ENCODE data around the gene TMEM150B.
A peak's percentile ranks its signal among the peaks of the same experiment; 100 is the strongest.

Gene TMEM150B

GRCh38 chr19:55305491-55305890, 19.6 kb downstream of the TMEM150B start:
- peak; percentile 24 for DNase-seq (ENCODE audit: low read depth)

GRCh38 chr19:55304980-55305379, 20.2 kb downstream of the TMEM150B start:
- no peak for DNase-seq (ENCODE audit: low read depth)

- DNase-seq (ENCODE audit: low read depth), result no peak
Observed at GRCh38 chr19:55304279-55304978, 20.7 kb downstream of the TMEM150B start.

- DNase-seq (ENCODE audit: low read depth), result no peak
Observed at GRCh38 chr19:55303477-55303876, 21.7 kb downstream of the TMEM150B start.

- DNase-seq (ENCODE audit: low read depth), result no peak
Observed at GRCh38 chr19:55302318-55302703, 22.8 kb downstream of the TMEM150B start.

- DNase-seq (ENCODE audit: low read depth), result peak; percentile 88
Observed at GRCh38 chr19:55301459-55302317, 23.5 kb downstream of the TMEM150B start.

GRCh38 chr19:55300886-55301458, 24.2 kb downstream of the TMEM150B start:
- no peak for DNase-seq (ENCODE audit: low read depth)

GRCh38 chr19:55299991-55300390, 25.1 kb downstream of the TMEM150B start:
- no peak for DNase-seq (ENCODE audit: low read depth)

- DNase-seq (ENCODE audit: low read depth), result no peak
Observed at GRCh38 chr19:55297267-55297666, 27.9 kb downstream of the TMEM150B start.

GRCh38 chr19:55289117-55289796, 35.9 kb downstream of the TMEM150B start:
- no peak for DNase-seq (ENCODE audit: low read depth)

GRCh38 chr19:55287361-55288079, 37.6 kb downstream of the TMEM150B start:
- no peak for DNase-seq (ENCODE audit: low read depth)

- no peak for DNase-seq (ENCODE audit: low read depth)
Observed at GRCh38 chr19:55285229-55285890, 39.8 kb downstream of the TMEM150B start.

- DNase-seq (ENCODE audit: low read depth), result no peak
Observed at GRCh38 chr19:55284405-55285058, 40.6 kb downstream of the TMEM150B start.

GRCh38 chr19:55283548-55284377, 41.4 kb downstream of the TMEM150B start, which contains the start of gene BRSK1:
Gene BRSK1, plus strand, starts transcription at chr19:55283997. Its CDS starts 446 bp downstream, at chr19:55284443.
- DNase-seq (ENCODE audit: low read depth), result peak; percentile 26

GRCh38 chr19:55279770-55280643, 45.1 kb downstream of the TMEM150B start, which contains the start of gene HSPBP1:
Gene HSPBP1, minus strand, starts transcription at chr19:55280110. Its CDS starts 502 bp downstream, at chr19:55279608.
- peak; percentile 90 for DNase-seq (ENCODE audit: low read depth)

- DNase-seq (ENCODE audit: low read depth), result no peak
Observed at GRCh38 chr19:55279340-55279739, 45.8 kb downstream of the TMEM150B start.

GRCh38 chr19:55278391-55279135, 46.6 kb downstream of the TMEM150B start:
- no peak for DNase-seq (ENCODE audit: low read depth)

GRCh38 chr19:55277494-55277893, 47.6 kb downstream of the TMEM150B start:
- DNase-seq (ENCODE audit: low read depth), result no peak

Data from activated T-helper 9 cell treated with anti-CD3 and anti-CD28 coated beads, Interleukin-2, amount 50 U/mL, for 16 hours (primary cell).